ENCODE measurements around the gene SIL1.

DNA sequence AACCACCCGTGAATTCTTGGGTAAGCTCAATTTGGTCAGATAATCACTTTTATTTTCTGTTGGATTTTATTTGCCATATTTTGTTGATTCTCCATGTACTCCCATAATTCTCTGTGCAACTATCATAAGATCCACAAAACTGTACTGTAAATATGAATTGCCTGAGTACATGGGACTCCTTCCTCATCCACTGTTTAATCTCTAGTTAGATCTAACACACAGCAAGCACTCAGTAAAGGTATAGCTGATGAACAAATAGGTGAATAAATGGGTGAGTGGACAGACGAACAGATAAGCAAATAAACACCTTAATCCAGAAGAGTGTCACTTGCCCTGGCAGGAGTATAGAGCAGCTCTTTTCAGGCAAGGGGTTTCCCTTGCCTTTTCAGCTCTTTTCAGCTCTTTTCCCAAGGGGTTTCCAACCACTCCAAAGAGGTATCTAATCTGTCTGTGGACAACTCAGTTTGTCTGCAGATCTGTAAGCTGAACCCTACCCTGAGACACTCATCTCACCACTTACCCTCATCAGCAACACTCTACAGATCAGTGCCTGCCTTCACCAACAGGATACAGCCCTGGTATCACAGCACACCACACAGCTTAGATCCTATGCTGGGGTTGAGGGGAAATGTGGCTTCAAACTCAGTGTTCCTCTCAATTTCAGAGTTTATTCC lies 51.2 kb downstream of the SIL1 start:
- TF ChIP-seq, protein P1, sequence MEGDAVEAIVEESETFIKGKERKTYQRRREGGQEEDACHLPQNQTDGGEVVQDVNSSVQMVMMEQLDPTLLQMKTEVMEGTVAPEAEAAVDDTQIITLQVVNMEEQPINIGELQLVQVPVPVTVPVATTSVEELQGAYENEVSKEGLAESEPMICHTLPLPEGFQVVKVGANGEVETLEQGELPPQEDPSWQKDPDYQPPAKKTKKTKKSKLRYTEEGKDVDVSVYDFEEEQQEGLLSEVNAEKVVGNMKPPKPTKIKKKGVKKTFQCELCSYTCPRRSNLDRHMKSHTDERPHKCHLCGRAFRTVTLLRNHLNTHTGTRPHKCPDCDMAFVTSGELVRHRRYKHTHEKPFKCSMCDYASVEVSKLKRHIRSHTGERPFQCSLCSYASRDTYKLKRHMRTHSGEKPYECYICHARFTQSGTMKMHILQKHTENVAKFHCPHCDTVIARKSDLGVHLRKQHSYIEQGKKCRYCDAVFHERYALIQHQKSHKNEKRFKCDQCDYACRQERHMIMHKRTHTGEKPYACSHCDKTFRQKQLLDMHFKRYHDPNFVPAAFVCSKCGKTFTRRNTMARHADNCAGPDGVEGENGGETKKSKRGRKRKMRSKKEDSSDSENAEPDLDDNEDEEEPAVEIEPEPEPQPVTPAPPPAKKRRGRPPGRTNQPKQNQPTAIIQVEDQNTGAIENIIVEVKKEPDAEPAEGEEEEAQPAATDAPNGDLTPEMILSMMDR (IDR thresholded peaks at IDR 0.05; ENCODE audit: low read length): no peak
- no peak for TF ChIP-seq EZH2 (IDR thresholded peaks at IDR 0.05; ENCODE audit: borderline replicate concordance, low read length)

Data from OCI-LY1 (cell line).